Thoracic aorta (tissue), 2 donors: Measurements from ENCODE around the gene CDK5RAP2. TPM values are rescaled to one million over a fixed set of nuclear protein-coding genes. Genes with fewer than 3 reads are reported as not detected.

Experiments used
- ATAC-seq: fragments of 150-250 bp; one replicate; pipeline ENCODE4 v1.8.0; 2017; ENCODE audit warnings: low read depth; ENCODE audit not compliant: insufficient number of reproducible peaks, low FRiP score
- DNase-seq: peaks from one replicate; pipeline ENCODE4 v3.0.0-alpha.2; 2020; ENCODE audit warnings: low spot score
- H3K27ac ChIP-seq, 2 donors: fragments of 200-600 bp; sonication (generic); 1 replicate in 1 of 2; 2 replicates in 1 of 2; pipeline ENCODE4 v1.5.1; 2016; ENCODE audit warnings: mild to moderate bottlenecking in 2 of 2, moderate library complexity in 2 of 2
- H3K27me3 ChIP-seq: fragments of 200-600 bp; sonication (generic); replicated peaks from 2 replicates; pipeline ENCODE4 v1.6.0; 2016; ENCODE audit warnings: mild to moderate bottlenecking; ENCODE audit not compliant: insufficient read depth
- H3K36me3 ChIP-seq: fragments of 200-600 bp; sonication (generic); one replicate; pipeline ENCODE4 v1.5.1; 2016
- H3K4me1 ChIP-seq, 2 donors: fragments of 200-600 bp; sonication (generic); 1 replicate in 1 of 2; 2 replicates in 1 of 2; pipeline versions ENCODE4 v1.5.1 to v1.6.0; 2016; ENCODE audit warnings: low read depth in 2 of 2, mild to moderate bottlenecking in 1 of 2; ENCODE audit not compliant: control insufficient read depth in 1 of 2
- H3K4me3 ChIP-seq: fragments of 200-600 bp; sonication (generic); 2 replicates; pipeline ENCODE4 v1.5.1; 2016; ENCODE audit warnings: mild to moderate bottlenecking
- H3K9me3 ChIP-seq: fragments of 200-600 bp; sonication (generic); 2 replicates; pipeline ENCODE4 v1.5.1; 2016
- total RNA-seq, 2 donors: library from RNA; depleted of rRNA; stranded (reverse); fragments of >200 nt; gene quantifications; one replicate each; pipeline versions ENCODE4 v1.1.0 to v1.2.3, GENCODE V29; 2016
- TF ChIP-seq, protein P1 (sequence below): fragments of 200-600 bp; sonication (generic); IDR thresholded peaks from one replicate; pipeline ENCODE4 v1.5.1; 2019; ENCODE audit warnings: antibody characterized with exemption

The CDK5RAP2 gene
- total RNA-seq, 2 donors from 2014 or later, result 67.8 to 132 TPM

DNA sequence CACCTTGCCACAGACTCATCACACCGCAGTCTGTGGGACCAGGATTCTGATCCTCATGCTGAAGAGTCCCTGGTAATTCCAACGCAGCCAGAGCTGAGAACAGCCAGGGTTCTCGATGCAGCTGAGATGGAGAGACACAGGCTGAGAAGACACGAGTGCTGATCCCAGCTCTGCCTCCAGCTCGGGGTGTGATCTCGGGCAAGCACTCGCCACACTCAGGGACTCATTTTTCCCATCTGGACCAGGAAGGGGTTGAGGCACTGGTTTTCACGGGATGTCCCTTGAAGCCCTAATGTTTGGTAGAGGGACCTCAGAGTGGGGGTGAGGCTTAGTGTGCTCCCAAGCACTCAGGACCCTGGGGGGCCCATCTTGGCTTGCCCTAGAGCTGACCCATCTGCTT, 200.4 kb downstream of the CDK5RAP2 start:
- no peak for DNase-seq
- Histone ChIP-seq H3K36me3 (no peaks in the 10 kb centered on the region), H3K27me3 (no peaks in the 10 kb centered on the region), H3K4me1 (peaks cover 0 to 13% of the 10 kb centered on the region in 2 donors), H3K27ac (no peak overlapping the region), H3K4me3 (no peak overlapping the region), H3K9me3 (no peaks in the 10 kb centered on the region)
- no peak for ATAC-seq
- TF ChIP-seq, protein P1, sequence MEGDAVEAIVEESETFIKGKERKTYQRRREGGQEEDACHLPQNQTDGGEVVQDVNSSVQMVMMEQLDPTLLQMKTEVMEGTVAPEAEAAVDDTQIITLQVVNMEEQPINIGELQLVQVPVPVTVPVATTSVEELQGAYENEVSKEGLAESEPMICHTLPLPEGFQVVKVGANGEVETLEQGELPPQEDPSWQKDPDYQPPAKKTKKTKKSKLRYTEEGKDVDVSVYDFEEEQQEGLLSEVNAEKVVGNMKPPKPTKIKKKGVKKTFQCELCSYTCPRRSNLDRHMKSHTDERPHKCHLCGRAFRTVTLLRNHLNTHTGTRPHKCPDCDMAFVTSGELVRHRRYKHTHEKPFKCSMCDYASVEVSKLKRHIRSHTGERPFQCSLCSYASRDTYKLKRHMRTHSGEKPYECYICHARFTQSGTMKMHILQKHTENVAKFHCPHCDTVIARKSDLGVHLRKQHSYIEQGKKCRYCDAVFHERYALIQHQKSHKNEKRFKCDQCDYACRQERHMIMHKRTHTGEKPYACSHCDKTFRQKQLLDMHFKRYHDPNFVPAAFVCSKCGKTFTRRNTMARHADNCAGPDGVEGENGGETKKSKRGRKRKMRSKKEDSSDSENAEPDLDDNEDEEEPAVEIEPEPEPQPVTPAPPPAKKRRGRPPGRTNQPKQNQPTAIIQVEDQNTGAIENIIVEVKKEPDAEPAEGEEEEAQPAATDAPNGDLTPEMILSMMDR, result no peak

- DNase-seq (no peak), ATAC-seq (no peak)
- H3K9me3 ChIP-seq, result no peaks in the 10 kb centered on the region
These were observed 201.3 kb downstream of the CDK5RAP2 start for GRCh38 chr9:120378680-120379079.

DNA sequence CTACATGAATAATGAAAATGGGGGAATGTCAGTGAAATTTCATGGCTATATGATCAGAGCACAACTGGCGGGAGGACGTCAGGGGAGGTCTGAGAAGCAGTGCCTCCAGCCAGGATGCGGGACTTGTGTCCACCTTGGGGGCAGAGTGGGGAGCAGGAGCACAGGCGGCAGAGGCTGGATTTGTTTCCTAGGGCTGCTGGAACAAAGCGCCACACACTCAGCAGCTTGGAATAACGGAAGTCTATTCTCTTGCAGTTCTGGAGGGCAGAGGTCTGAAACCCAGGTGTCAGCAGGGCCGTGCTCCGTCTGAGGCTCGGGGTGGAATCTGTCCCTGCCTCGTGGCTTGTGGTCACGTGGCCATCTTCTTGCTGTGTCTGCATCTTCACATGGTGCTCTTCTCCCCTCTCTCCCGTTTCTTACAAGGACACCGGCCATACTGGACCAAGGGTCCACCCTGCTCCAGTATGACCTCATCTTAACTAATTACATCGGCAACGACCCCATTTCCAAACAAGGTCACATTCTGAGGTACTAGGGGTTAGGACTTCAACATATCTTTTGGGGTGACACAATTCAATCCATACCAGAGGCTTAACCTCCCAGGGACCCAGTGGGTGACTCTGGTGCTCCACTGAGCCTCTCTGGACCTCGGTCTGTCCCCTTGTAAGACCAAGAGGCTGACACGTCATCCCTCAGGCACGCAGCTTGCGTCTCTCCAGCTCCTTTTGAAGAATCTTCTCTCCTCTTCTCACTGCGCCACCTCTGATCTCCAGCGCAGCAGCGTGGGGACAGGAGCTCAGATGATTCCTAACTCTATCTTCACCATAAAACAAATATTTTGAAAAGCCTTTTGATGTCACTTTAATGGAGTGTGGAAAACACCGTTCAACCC, 202.5 kb downstream of the CDK5RAP2 start:
- no peak for DNase-seq
- TF ChIP-seq, protein P1, result no peak
- Histone ChIP-seq H3K4me1 (no peaks in the 10 kb centered on the region), H3K9me3 (no peaks in the 10 kb centered on the region), H3K27me3 (no peaks in the 10 kb centered on the region), H3K36me3 (no peaks in the 10 kb centered on the region), H3K27ac (no peak overlapping the region), H3K4me3 (no peak overlapping the region)
- ATAC-seq, result no peak

More at GRCh38 chr9:120378680-120379079, 201.3 kb downstream of the CDK5RAP2 start:
- Histone ChIP-seq H3K27me3 (no peaks in the 10 kb centered on the region), H3K4me1 (peaks cover 0 to 4% of the 10 kb centered on the region in 2 donors), H3K27ac (no peak overlapping the region), H3K4me3 (no peak overlapping the region), H3K36me3 (no peaks in the 10 kb centered on the region)
- TF ChIP-seq, protein P1, result no peak

DNA sequence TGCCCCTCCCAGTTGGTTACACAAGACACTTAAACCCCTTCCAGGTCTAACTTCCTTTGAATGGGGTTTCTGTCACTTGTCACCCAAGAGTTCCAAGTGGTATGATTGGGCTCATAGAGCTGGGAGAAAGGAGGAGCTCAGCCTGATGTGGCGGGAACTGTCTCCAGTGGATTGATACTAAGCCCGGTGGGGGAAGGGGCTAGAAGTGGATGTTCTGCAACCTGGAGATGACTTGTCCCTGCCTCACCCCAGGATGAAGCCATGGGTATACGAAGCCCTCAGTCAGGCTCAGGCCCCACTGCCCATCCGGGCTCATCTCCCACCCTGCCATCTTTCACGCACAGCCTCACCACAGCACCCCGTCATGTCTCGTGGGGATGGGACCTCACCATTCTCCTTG, 203.9 kb downstream of the CDK5RAP2 start:
- ATAC-seq (no peak), DNase-seq (no peak)
- Histone ChIP-seq H3K9me3 (no peaks in the 10 kb centered on the region), H3K36me3 (no peaks in the 10 kb centered on the region), H3K27ac (no peak overlapping the region), H3K4me3 (no peak overlapping the region), H3K4me1 (no peaks in the 10 kb centered on the region), H3K27me3 (no peaks in the 10 kb centered on the region)
- TF ChIP-seq, protein P1, result no peak

DNA sequence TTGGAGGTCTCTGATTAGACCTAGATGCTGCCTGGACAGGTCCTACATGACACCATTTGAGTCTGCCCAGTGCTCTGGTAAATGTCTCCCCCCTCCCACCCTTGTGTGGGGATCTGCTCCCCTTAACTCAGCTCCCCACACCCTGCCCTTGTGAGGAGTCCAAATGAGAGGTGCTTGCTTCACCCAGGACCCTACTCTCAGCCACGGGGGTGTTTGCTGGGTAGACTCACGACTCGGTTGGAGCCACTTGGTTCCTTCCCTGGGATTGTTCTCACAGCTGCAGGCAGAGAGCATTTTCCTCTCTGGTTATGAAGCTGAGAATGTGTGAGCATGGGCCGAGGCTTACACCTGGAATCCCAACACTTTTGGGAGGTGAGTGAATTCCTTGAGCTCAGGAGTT, 204.7 kb downstream of the CDK5RAP2 start:
- Histone ChIP-seq H3K9me3 (no peaks in the 10 kb centered on the region), H3K27me3 (no peaks in the 10 kb centered on the region), H3K4me3 (no peak overlapping the region), H3K36me3 (no peaks in the 10 kb centered on the region), H3K4me1 (no peaks in the 10 kb centered on the region), H3K27ac (no peak overlapping the region)
- ATAC-seq, result no peak
- DNase-seq, result no peak
- TF ChIP-seq, protein P1, result no peak
